ENCODE measurements around the gene TMEM117. TPM values are rescaled to one million over a fixed set of nuclear protein-coding genes. Genes with fewer than 3 reads are reported as not detected.
"Not testable (repeated sequence)": the region's sequence is repeated elsewhere in the genome, so short reads cannot be mapped to it uniquely, and the experiment has no call there.

Gene TMEM117
- total and polyA plus RNA-seq, 2 donors (not counting 1 experiment from before 2014, with no cell fraction given): 2.0 to 10.4 TPM

DNA sequence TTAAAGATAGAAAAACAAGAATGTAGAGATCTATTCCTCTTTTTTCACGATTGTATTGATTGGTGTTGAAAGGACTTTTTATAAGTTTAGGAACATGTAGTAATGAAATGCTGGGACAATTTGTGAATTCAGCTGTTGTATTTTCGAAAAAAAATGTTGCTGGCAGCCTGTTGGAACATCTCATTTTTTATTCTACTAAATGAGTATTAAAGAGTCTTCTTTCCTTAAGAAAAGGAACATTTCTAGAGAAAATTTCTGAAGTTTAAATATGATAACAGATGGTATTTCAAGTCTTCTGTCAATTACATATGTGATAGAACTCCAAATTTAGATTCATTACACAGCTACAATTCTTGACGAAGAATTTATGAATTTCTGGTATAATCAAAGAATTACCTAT, 189.6 kb downstream of the TMEM117 start:
- H3K4me3 ChIP-seq (ENCODE audit: control extremely low read depth in 1 of 5, extremely low read depth in 1 of 5, insufficient read depth in 1 of 5, low read depth in 2 of 5, low read length in 4 of 5): no peak overlapping the region
- intact Hi-C loops (cut with micrococcal nuclease): no loop called here
- POLR2A ChIA-PET: no interaction called here
- WGBS (ENCODE audit: insufficient coverage): no CpG with 5 or more reads among the region's 3 CpGs
- TF ChIP-seq EZH2 (IDR thresholded peaks at IDR 0.05; ENCODE audit: borderline replicate concordance, insufficient read depth, low read depth, low read length, poor library complexity, severe bottlenecking) (no peak), CTCF (IDR thresholded peaks at IDR 0.05) (no peak)
- no peaks in the 10 kb centered on the region for H3K27me3 Mint-ChIP-seq
- no peaks in the 10 kb centered on the region for H3K36me3 ChIP-seq (replicated peaks in 1 of 2; ENCODE audit: control extremely low read depth in 1 of 2, control insufficient read depth in 1 of 2, extremely low read depth in 1 of 2, insufficient read depth in 2 of 2, low read length in 1 of 2)
- H3K9me3 Mint-ChIP-seq (ENCODE audit: insufficient read depth): peaks cover 3% of the 10 kb centered on the region
- DNase-seq: no peak
- no peak for ATAC-seq (ENCODE audit: low read depth)
- H3K27ac ChIP-seq (ENCODE audit: low read length in 2 of 2): no peak overlapping the region
- H3K9ac ChIP-seq (ENCODE audit: low read length): no peak overlapping the region
- no peaks in the 10 kb centered on the region for H3K27me3 ChIP-seq (replicated peaks in 1 of 4; ENCODE audit: control extremely low read depth in 1 of 4, control insufficient read depth in 3 of 4, insufficient read depth in 4 of 4, low read length in 3 of 4)
- no peak overlapping the region for H3K27ac Mint-ChIP-seq
- H3K4me1 ChIP-seq (ENCODE audit: control insufficient read depth in 2 of 2, insufficient read depth in 2 of 2, low read length in 2 of 2): peaks cover 0 to 4% of the 10 kb centered on the region in 2 donors
- H4K20me1 ChIP-seq (ENCODE audit: control insufficient read depth, insufficient read depth, low read length, poor library complexity, severe bottlenecking): no peaks in the 10 kb centered on the region
- H2AFZ ChIP-seq (ENCODE audit: insufficient read depth, low read depth, low read length, poor library complexity, severe bottlenecking): no peak overlapping the region
- H3K79me2 ChIP-seq (ENCODE audit: control insufficient read depth, insufficient read depth, low read length): no peaks in the 10 kb centered on the region
- H3K4me2 ChIP-seq (replicated peaks; ENCODE audit: low read depth, low read length, poor library complexity, severe bottlenecking): no peak overlapping the region
- H3K4me3 Mint-ChIP-seq: no peak overlapping the region
- peaks cover 11% of the 10 kb centered on the region for H3K4me1 Mint-ChIP-seq
- CTCF ChIA-PET: no interaction called here
- H3K9me3 ChIP-seq (ENCODE audit: control extremely low read depth in 1 of 3, control insufficient read depth in 2 of 3, insufficient read depth in 1 of 3, low read length in 2 of 3): peaks cover 0 to 4% (median 0%) of the 10 kb centered on the region in 3 donors

DNA sequence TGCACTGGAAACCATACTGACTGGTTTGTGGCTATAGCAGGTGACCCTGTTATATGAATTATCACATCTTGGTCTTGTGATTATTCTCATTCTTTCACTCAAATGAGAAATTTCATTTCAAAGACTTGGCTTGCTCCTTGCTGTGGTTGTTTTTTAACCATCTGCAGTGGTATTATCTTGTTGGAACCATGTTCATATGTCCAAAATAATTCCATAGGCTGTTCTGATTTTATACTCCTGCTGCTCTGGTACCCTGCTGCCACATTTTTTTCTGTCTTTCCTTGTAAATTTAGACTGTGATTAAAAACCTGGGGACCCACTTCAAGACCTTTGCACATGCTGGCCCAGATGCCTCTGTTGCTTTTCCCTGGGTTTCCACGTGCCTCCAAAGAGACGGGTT, 190.2 kb downstream of the TMEM117 start:
- H3K27me3 ChIP-seq (replicated peaks in 1 of 4; ENCODE audit: control extremely low read depth in 1 of 4, control insufficient read depth in 3 of 4, insufficient read depth in 4 of 4, low read length in 3 of 4): no peaks in the 10 kb centered on the region
- H3K36me3 ChIP-seq (replicated peaks in 1 of 2; ENCODE audit: control extremely low read depth in 1 of 2, control insufficient read depth in 1 of 2, extremely low read depth in 1 of 2, insufficient read depth in 2 of 2, low read length in 1 of 2): no peaks in the 10 kb centered on the region
- peaks cover 0 to 4% of the 10 kb centered on the region in 2 donors for H3K4me1 ChIP-seq (ENCODE audit: control insufficient read depth in 2 of 2, insufficient read depth in 2 of 2, low read length in 2 of 2)
- intact Hi-C loops (cut with micrococcal nuclease): no loop called here
- no peaks in the 10 kb centered on the region for H3K27me3 Mint-ChIP-seq
- peaks cover 6% of the 10 kb centered on the region for H3K4me1 Mint-ChIP-seq
- H4K20me1 ChIP-seq (ENCODE audit: control insufficient read depth, insufficient read depth, low read length, poor library complexity, severe bottlenecking): no peaks in the 10 kb centered on the region
- ChIA-PET CTCF (no interaction called here), POLR2A (no interaction called here)
- H3K4me2 ChIP-seq (replicated peaks; ENCODE audit: low read depth, low read length, poor library complexity, severe bottlenecking): no peak overlapping the region
- no peaks in the 10 kb centered on the region for H3K79me2 ChIP-seq (ENCODE audit: control insufficient read depth, insufficient read depth, low read length)
- DNase-seq: no peak
- ATAC-seq (ENCODE audit: low read depth): no peak
- no peak overlapping the region for H3K4me3 ChIP-seq (ENCODE audit: control extremely low read depth in 1 of 5, extremely low read depth in 1 of 5, insufficient read depth in 1 of 5, low read depth in 2 of 5, low read length in 4 of 5)
- H2AFZ ChIP-seq (ENCODE audit: insufficient read depth, low read depth, low read length, poor library complexity, severe bottlenecking): no peak overlapping the region
- no peak overlapping the region for H3K4me3 Mint-ChIP-seq
- H3K9me3 ChIP-seq (ENCODE audit: control extremely low read depth in 1 of 3, control insufficient read depth in 2 of 3, insufficient read depth in 1 of 3, low read length in 2 of 3): peaks cover 0 to 4% (median 0%) of the 10 kb centered on the region in 3 donors
- H3K9me3 Mint-ChIP-seq (ENCODE audit: insufficient read depth): peaks cover 3% of the 10 kb centered on the region
- no peak overlapping the region for H3K9ac ChIP-seq (ENCODE audit: low read length)
- TF ChIP-seq CTCF (IDR thresholded peaks at IDR 0.05) (no peak), EZH2 (IDR thresholded peaks at IDR 0.05; ENCODE audit: borderline replicate concordance, insufficient read depth, low read depth, low read length, poor library complexity, severe bottlenecking) (no peak)
- H3K27ac Mint-ChIP-seq: no peak overlapping the region
- no CpG with 5 or more reads among the region's 2 CpGs for WGBS (ENCODE audit: insufficient coverage)
- H3K27ac ChIP-seq (ENCODE audit: low read length in 2 of 2): no peak overlapping the region

GRCh38 chr12:44026926-44027325, 191.0 kb downstream of the TMEM117 start:
- H3K4me3 ChIP-seq (ENCODE audit: control extremely low read depth in 1 of 5, extremely low read depth in 1 of 5, insufficient read depth in 1 of 5, low read depth in 2 of 5, low read length in 4 of 5); H3K4me1 Mint-ChIP-seq; intact Hi-C loops (cut with micrococcal nuclease); H3K27me3 Mint-ChIP-seq; H3K27ac Mint-ChIP-seq; H4K20me1 ChIP-seq (ENCODE audit: control insufficient read depth, insufficient read depth, low read length, poor library complexity, severe bottlenecking); H3K9ac ChIP-seq (ENCODE audit: low read length); H3K27ac ChIP-seq (ENCODE audit: low read length in 2 of 2); H3K9me3 Mint-ChIP-seq (ENCODE audit: insufficient read depth); H3K79me2 ChIP-seq (ENCODE audit: control insufficient read depth, insufficient read depth, low read length); H3K4me2 ChIP-seq (replicated peaks; ENCODE audit: low read depth, low read length, poor library complexity, severe bottlenecking); DNase-seq; H3K4me3 Mint-ChIP-seq; H3K36me3 ChIP-seq (replicated peaks in 1 of 2; ENCODE audit: control extremely low read depth in 1 of 2, control insufficient read depth in 1 of 2, extremely low read depth in 1 of 2, insufficient read depth in 2 of 2, low read length in 1 of 2); CTCF ChIA-PET; POLR2A ChIA-PET; H3K4me1 ChIP-seq (ENCODE audit: control insufficient read depth in 2 of 2, insufficient read depth in 2 of 2, low read length in 2 of 2); H2AFZ ChIP-seq (ENCODE audit: insufficient read depth, low read depth, low read length, poor library complexity, severe bottlenecking); ATAC-seq (ENCODE audit: low read depth); H3K27me3 ChIP-seq (replicated peaks in 1 of 4; ENCODE audit: control extremely low read depth in 1 of 4, control insufficient read depth in 3 of 4, insufficient read depth in 4 of 4, low read length in 3 of 4): not testable (repeated sequence)
- H3K9me3 ChIP-seq (ENCODE audit: control extremely low read depth in 1 of 3, control insufficient read depth in 2 of 3, insufficient read depth in 1 of 3, low read length in 2 of 3): peaks cover 0 to 11% (median 0%) of the 10 kb centered on the region in 3 donors
- WGBS (ENCODE audit: insufficient coverage): no CpG with 5 or more reads among the region's 2 CpGs

Data from B cell (primary cell).